Effector memory CD4-positive, alpha-beta T cell (primary cell): ENCODE results near the gene IL17RB.

Experiments used
- DNase-seq, 3 donors: peaks; one replicate each; pipeline ENCODE4 v3.0.0-alpha.2; 2020
- H3K27ac ChIP-seq: 2 replicates; pipeline ENCODE4 v1.7.0; 2013; ENCODE audit warnings: mild to moderate bottlenecking, low read length, moderate library complexity; ENCODE audit not compliant: insufficient read depth, poor library complexity, severe bottlenecking
- H3K27me3 ChIP-seq: replicated peaks from 2 replicates; pipeline ENCODE4 v1.7.0; 2013; ENCODE audit warnings: mild to moderate bottlenecking, low read length; ENCODE audit not compliant: insufficient read depth, control insufficient read depth, poor library complexity, severe bottlenecking
- H3K36me3 ChIP-seq: 2 replicates; pipeline ENCODE4 v1.7.0; 2013; ENCODE audit warnings: mild to moderate bottlenecking, low read length, moderate library complexity; ENCODE audit not compliant: control insufficient read depth, insufficient read depth
- H3K4me1 ChIP-seq: 2 replicates; pipeline ENCODE4 v1.7.0; 2013; ENCODE audit warnings: low read length, mild to moderate bottlenecking; ENCODE audit not compliant: control insufficient read depth, insufficient read depth, poor library complexity, severe bottlenecking
- H3K4me3 ChIP-seq: 2 replicates; pipeline ENCODE4 v1.7.0; 2013; ENCODE audit warnings: low read length, low read depth, mild to moderate bottlenecking; ENCODE audit not compliant: insufficient read depth, poor library complexity, severe bottlenecking
- H3K9me3 ChIP-seq: 2 replicates; pipeline ENCODE4 v1.7.0; 2013; ENCODE audit warnings: mild to moderate bottlenecking, low read length, moderate library complexity; ENCODE audit not compliant: control insufficient read depth

The IL17RB gene

GRCh38 chr3:53820756-53821580 is 25.4 kb upstream of the IL17RB start:
- Histone ChIP-seq H3K27ac (no peak overlapping the region), H3K36me3 (no peaks in the 10 kb centered on the region), H3K4me3 (no peak overlapping the region), H3K4me1 (no peaks in the 10 kb centered on the region), H3K27me3 (no peaks in the 10 kb centered on the region), H3K9me3 (no peaks in the 10 kb centered on the region)
- DNase-seq: no peak

- DNase-seq: no peak
- no peaks in the 10 kb centered on the region for H3K4me1 ChIP-seq
- H3K27ac ChIP-seq: no peak overlapping the region
- H3K27me3 ChIP-seq: no peaks in the 10 kb centered on the region
- no peaks in the 10 kb centered on the region for H3K36me3 ChIP-seq
- no peak overlapping the region for H3K4me3 ChIP-seq
- no peaks in the 10 kb centered on the region for H3K9me3 ChIP-seq
Observed at GRCh38 chr3:53821631-53822121, 24.7 kb upstream of the IL17RB start.

GRCh38 chr3:53822331-53822741 is 24.0 kb upstream of the IL17RB start:
- H3K4me1 ChIP-seq: no peaks in the 10 kb centered on the region
- H3K27me3 ChIP-seq: no peaks in the 10 kb centered on the region
- no peaks in the 10 kb centered on the region for H3K9me3 ChIP-seq
- H3K27ac ChIP-seq: no peak overlapping the region
- no peak overlapping the region for H3K4me3 ChIP-seq
- no peak for DNase-seq
- H3K36me3 ChIP-seq: no peaks in the 10 kb centered on the region

GRCh38 chr3:53823026-53823955 is 23.1 kb upstream of the IL17RB start:
- H3K4me1 ChIP-seq: no peaks in the 10 kb centered on the region
- no peaks in the 10 kb centered on the region for H3K9me3 ChIP-seq
- no peak overlapping the region for H3K27ac ChIP-seq
- no peak overlapping the region for H3K4me3 ChIP-seq
- H3K27me3 ChIP-seq: no peaks in the 10 kb centered on the region
- no peaks in the 10 kb centered on the region for H3K36me3 ChIP-seq
- DNase-seq: no peak

GRCh38 chr3:53823956-53824657 is 22.3 kb upstream of the IL17RB start:
- Histone ChIP-seq H3K4me1 (no peaks in the 10 kb centered on the region), H3K36me3 (no peaks in the 10 kb centered on the region), H3K9me3 (no peaks in the 10 kb centered on the region), H3K27ac (no peak overlapping the region), H3K4me3 (no peak overlapping the region), H3K27me3 (no peaks in the 10 kb centered on the region)
- no peak for DNase-seq

- Histone ChIP-seq H3K27me3 (no peaks in the 10 kb centered on the region), H3K9me3 (no peaks in the 10 kb centered on the region), H3K36me3 (no peaks in the 10 kb centered on the region), H3K4me3 (no peak overlapping the region), H3K27ac (no peak overlapping the region), H3K4me1 (no peaks in the 10 kb centered on the region)
- DNase-seq: no peak
Observed at GRCh38 chr3:53824795-53825194, 21.6 kb upstream of the IL17RB start.

GRCh38 chr3:53826048-53826447 is 20.3 kb upstream of the IL17RB start:
- H3K27ac ChIP-seq: no peak overlapping the region
- no peak overlapping the region for H3K4me3 ChIP-seq
- H3K4me1 ChIP-seq: no peaks in the 10 kb centered on the region
- DNase-seq: no peak
- H3K36me3 ChIP-seq: no peaks in the 10 kb centered on the region
- no peaks in the 10 kb centered on the region for H3K27me3 ChIP-seq
- no peaks in the 10 kb centered on the region for H3K9me3 ChIP-seq

GRCh38 chr3:53828581-53828980 is 17.8 kb upstream of the IL17RB start:
- Histone ChIP-seq H3K36me3 (no peaks in the 10 kb centered on the region), H3K27me3 (no peaks in the 10 kb centered on the region), H3K9me3 (no peaks in the 10 kb centered on the region), H3K4me3 (no peak overlapping the region), H3K27ac (no peak overlapping the region), H3K4me1 (no peaks in the 10 kb centered on the region)
- DNase-seq: no peak

GRCh38 chr3:53829605-53830004 is 16.8 kb upstream of the IL17RB start:
- DNase-seq: no peak
- H3K4me3 ChIP-seq: no peak overlapping the region

More at GRCh38 chr3:53829605-53830004, 16.8 kb upstream of the IL17RB start:
- Histone ChIP-seq H3K9me3 (no peaks in the 10 kb centered on the region), H3K27ac (no peak overlapping the region), H3K36me3 (no peaks in the 10 kb centered on the region), H3K4me1 (no peaks in the 10 kb centered on the region), H3K27me3 (no peaks in the 10 kb centered on the region)
